Loucy (cell line): Measurements from ENCODE around the gene STAC3.

Source experiments
- H2AFZ ChIP-seq: fragments of 200-600 bp; sonication (generic); 2 replicates; pipeline ENCODE4 v1.6.0; 2016; ENCODE audit warnings: antibody characterized with exemption, mild to moderate bottlenecking, low read length, moderate library complexity
- H3F3A ChIP-seq: fragments of 200-600 bp; 2 replicates; pipeline ENCODE4 v1.6.0; 2016; ENCODE audit warnings: antibody characterized with exemption, low read depth, mild to moderate bottlenecking
- H3K27me3 ChIP-seq: fragments of 200-600 bp; sonication (generic); 2 replicates; pipeline ENCODE4 v1.6.1; 2014; ENCODE audit warnings: low read length, mild to moderate bottlenecking; ENCODE audit not compliant: insufficient read depth, poor library complexity, severe bottlenecking
- H3K36me3 ChIP-seq: fragments of 200-600 bp; sonication (generic); 2 replicates; pipeline ENCODE4 v1.6.1; 2016; ENCODE audit warnings: low read length; ENCODE audit not compliant: insufficient read depth
- H3K4me1 ChIP-seq: fragments of 200-600 bp; sonication (generic); 2 replicates; pipeline ENCODE4 v1.5.1; 2014; ENCODE audit warnings: low read length, mild to moderate bottlenecking; ENCODE audit not compliant: insufficient read depth, poor library complexity, severe bottlenecking
- H3K4me2 ChIP-seq: fragments of 200-600 bp; sonication (generic); 2 replicates; pipeline ENCODE4 v1.6.0; 2014; ENCODE audit warnings: antibody characterized with exemption, low read length, low read depth, mild to moderate bottlenecking; ENCODE audit not compliant: poor library complexity, severe bottlenecking
- H3K4me3 ChIP-seq: fragments of 200-600 bp; sonication (generic); 2 replicates; pipeline ENCODE4 v1.5.1; 2014; ENCODE audit warnings: low read length, mild to moderate bottlenecking, mixed read lengths; ENCODE audit not compliant: poor library complexity, severe bottlenecking
- H3K79me2 ChIP-seq: fragments of 200-600 bp; sonication (generic); 2 replicates; pipeline ENCODE4 v1.6.1; 2014; ENCODE audit warnings: low read length; ENCODE audit not compliant: insufficient read depth
- H3K9ac ChIP-seq: fragments of 200-600 bp; sonication (generic); 2 replicates; pipeline ENCODE4 v1.6.0; 2014; ENCODE audit warnings: mild to moderate bottlenecking, low read depth, low read length, moderate library complexity; ENCODE audit not compliant: poor library complexity, severe bottlenecking
- H3K9me2 ChIP-seq: fragments of 200-600 bp; sonication (generic); replicated peaks from 2 replicates; pipeline ENCODE4 v1.6.1; 2016; ENCODE audit warnings: low read depth, low read length, mixed read lengths
- H3K9me3 ChIP-seq: fragments of 200-600 bp; sonication (generic); 2 replicates; pipeline ENCODE4 v1.6.1; 2014; ENCODE audit warnings: mild to moderate bottlenecking, antibody characterized with exemption, low read length, low read depth; ENCODE audit not compliant: insufficient read depth
- H4K20me1 ChIP-seq: fragments of 200-600 bp; sonication (generic); 2 replicates; pipeline ENCODE4 v1.6.0; 2014; ENCODE audit warnings: antibody characterized with exemption, low read length, mild to moderate bottlenecking; ENCODE audit not compliant: insufficient read depth, poor library complexity, severe bottlenecking
- CTCF ChIP-seq: fragments of 200-600 bp; sonication (generic); conservative IDR thresholded peaks from 2 replicates; pipeline ENCODE4 v1.5.1; 2014; ENCODE audit warnings: mild to moderate bottlenecking, antibody characterized with exemption, low read length
- EZH2phosphoT487 ChIP-seq: fragments of 200-600 bp; IDR thresholded peaks from 2 replicates; pipeline ENCODE4 v1.6.1; 2018; ENCODE audit warnings: antibody characterized with exemption, mild to moderate bottlenecking, moderate library complexity, borderline replicate concordance

Gene STAC3

GRCh38 chr12:57201631-57202030, 49.4 kb downstream of the STAC3 start:
- Histone ChIP-seq H3K9ac (no peak overlapping the region), H4K20me1 (no peaks in the 10 kb centered on the region), H3F3A (no peaks in the 10 kb centered on the region), H3K9me3 (no peaks in the 10 kb centered on the region), H3K79me2 (no peaks in the 10 kb centered on the region), H2AFZ (no peak overlapping the region), H3K4me3 (no peak overlapping the region), H3K4me1 (peaks cover 1% of the 10 kb centered on the region), H3K9me2 (no peaks in the 10 kb centered on the region), H3K27me3 (no peaks in the 10 kb centered on the region), H3K4me2 (no peak overlapping the region), H3K36me3 (no peaks in the 10 kb centered on the region)
- TF ChIP-seq EZH2phosphoT487: no peak

- Histone ChIP-seq H3K79me2 (no peaks in the 10 kb centered on the region), H2AFZ (no peak overlapping the region), H3K27me3 (no peaks in the 10 kb centered on the region), H3K9me2 (no peaks in the 10 kb centered on the region), H3K36me3 (no peaks in the 10 kb centered on the region), H4K20me1 (no peaks in the 10 kb centered on the region), H3K4me3 (no peak overlapping the region), H3F3A (no peaks in the 10 kb centered on the region), H3K4me2 (no peak overlapping the region), H3K9me3 (no peaks in the 10 kb centered on the region), H3K4me1 (peaks cover 5% of the 10 kb centered on the region), H3K9ac (no peak overlapping the region)
- TF ChIP-seq CTCF: no peak
- no peak for TF ChIP-seq EZH2phosphoT487
Measured at GRCh38 chr12:57201219-57201618, 49.8 kb downstream of the STAC3 start.

GRCh38 chr12:57200497-57200896, 50.5 kb downstream of the STAC3 start:
- Histone ChIP-seq H3K36me3 (no peaks in the 10 kb centered on the region), H2AFZ (no peak overlapping the region), H3K4me1 (peaks cover 11% of the 10 kb centered on the region), H3F3A (no peaks in the 10 kb centered on the region), H4K20me1 (no peaks in the 10 kb centered on the region), H3K27me3 (no peaks in the 10 kb centered on the region), H3K4me2 (no peak overlapping the region), H3K9me3 (no peaks in the 10 kb centered on the region), H3K4me3 (no peak overlapping the region), H3K79me2 (no peaks in the 10 kb centered on the region), H3K9ac (no peak overlapping the region), H3K9me2 (no peaks in the 10 kb centered on the region)
- TF ChIP-seq EZH2phosphoT487 (no peak), CTCF (no peak)

GRCh38 chr12:57199191-57199590, 51.8 kb downstream of the STAC3 start:
- Histone ChIP-seq H3F3A (no peaks in the 10 kb centered on the region), H3K36me3 (no peaks in the 10 kb centered on the region)

More at GRCh38 chr12:57199191-57199590, 51.8 kb downstream of the STAC3 start:
- Histone ChIP-seq H3K9me3 (no peaks in the 10 kb centered on the region), H3K27me3 (no peaks in the 10 kb centered on the region), H3K4me3 (no peak overlapping the region), H3K9me2 (no peaks in the 10 kb centered on the region), H3K4me2 (no peak overlapping the region), H3K9ac (no peak overlapping the region), H4K20me1 (no peaks in the 10 kb centered on the region), H3K79me2 (no peaks in the 10 kb centered on the region), H2AFZ (no peak overlapping the region), H3K4me1 (peaks cover 17% of the 10 kb centered on the region)
- no peak for TF ChIP-seq CTCF
- no peak for TF ChIP-seq EZH2phosphoT487
